ENCODE results near the gene PLEKHA5.
"Not testable (repeated sequence)": the region's sequence is repeated elsewhere in the genome, so short reads cannot be mapped to it uniquely, and the experiment has no call there.

PLEKHA5 gene

GRCh38 chr12:19129486-19130223 lies at the start of gene PLEKHA5:
PLEKHA5 (plus strand) TSS chr12:19129733; CDS start chr12:19129800, 67 bp downstream.
- H3K4me3 ChIP-seq (ENCODE audit: low read depth, low read length) = peak within 1 kb of the TSS; percentile 47
- TF ChIP-seq CTCF (IDR thresholded peaks at IDR 0.05; ENCODE audit: low read depth, low read length, missing control alignments) = no peak
- DNase-seq (ENCODE audit: low read depth) = no peak

GRCh38 chr12:19080918-19081317 lies 48.6 kb upstream of the PLEKHA5 start:
- TF ChIP-seq CTCF (IDR thresholded peaks at IDR 0.05; ENCODE audit: low read depth, low read length, missing control alignments) = no peak
- no peak overlapping the region for H3K4me3 ChIP-seq (ENCODE audit: low read depth, low read length)
- no peak for DNase-seq (ENCODE audit: low read depth)

- H3K4me3 ChIP-seq (ENCODE audit: low read depth, low read length) = no peak overlapping the region
- no peak for DNase-seq (ENCODE audit: low read depth)
- TF ChIP-seq CTCF (IDR thresholded peaks at IDR 0.05; ENCODE audit: low read depth, low read length, missing control alignments) = no peak
Measured at GRCh38 chr12:19082365-19082911, 47.1 kb upstream of the PLEKHA5 start.

GRCh38 chr12:19084547-19084946 lies 45.0 kb upstream of the PLEKHA5 start:
- TF ChIP-seq CTCF (IDR thresholded peaks at IDR 0.05; ENCODE audit: low read depth, low read length, missing control alignments) = no peak
- no peak for DNase-seq (ENCODE audit: low read depth)
- H3K4me3 ChIP-seq (ENCODE audit: low read depth, low read length) = no peak overlapping the region

- TF ChIP-seq CTCF (IDR thresholded peaks at IDR 0.05; ENCODE audit: low read depth, low read length, missing control alignments) = no peak
Measured at GRCh38 chr12:19085090-19085489, 44.4 kb upstream of the PLEKHA5 start.

GRCh38 chr12:19088606-19089005 lies 40.9 kb upstream of the PLEKHA5 start:
- no peak overlapping the region for H3K4me3 ChIP-seq (ENCODE audit: low read depth, low read length)
- DNase-seq (ENCODE audit: low read depth) = no peak
- no peak for TF ChIP-seq CTCF (IDR thresholded peaks at IDR 0.05; ENCODE audit: low read depth, low read length, missing control alignments)

More at GRCh38 chr12:19085090-19085489, 44.4 kb upstream of the PLEKHA5 start:
- no peak overlapping the region for H3K4me3 ChIP-seq (ENCODE audit: low read depth, low read length)
- no peak for DNase-seq (ENCODE audit: low read depth)

GRCh38 chr12:19092482-19092881 lies 37.1 kb upstream of the PLEKHA5 start:
- not testable (repeated sequence) for H3K4me3 ChIP-seq (ENCODE audit: low read depth, low read length); DNase-seq (ENCODE audit: low read depth)
